Thyroid gland (tissue), 4 donors: ENCODE results near the gene RAMP3. TPM values are rescaled to one million over a fixed set of nuclear protein-coding genes. Genes with fewer than 3 reads are reported as not detected.

ENCODE experiments used
- DNase-seq, 2 donors: peaks; one replicate each; pipeline ENCODE4 v3.0.0-alpha.2; 2019
- H3K27ac ChIP-seq, 3 donors: fragments of 200-600 bp; sonication (generic); 1 replicate in 2 of 3; 2 replicates in 1 of 3; pipeline ENCODE4 v1.5.1; 2016 to 2019; ENCODE audit warnings: mild to moderate bottlenecking in 1 of 3, moderate library complexity in 1 of 3
- H3K27me3 ChIP-seq: fragments of 200-600 bp; sonication (generic); one replicate; pipeline ENCODE4 v1.5.1; 2019
- H3K36me3 ChIP-seq, 2 donors: fragments of 200-600 bp; sonication (generic); one replicate each; pipeline ENCODE4 v1.5.1; 2016 to 2019
- H3K4me1 ChIP-seq, 2 donors: fragments of 200-600 bp; sonication (generic); one replicate each; pipeline ENCODE4 v1.5.1; 2017 to 2019
- H3K4me3 ChIP-seq, 3 donors: fragments of 200-600 bp; sonication (generic); replicated peaks in 1 of 3; 1 replicate in 2 of 3; 2 replicates in 1 of 3; pipeline ENCODE4 v1.5.1; 2016; ENCODE audit warnings: mild to moderate bottlenecking in 1 of 3
- H3K9me3 ChIP-seq: fragments of 200-600 bp; sonication (generic); one replicate; pipeline ENCODE4 v1.5.1; 2017
- CTCF ChIP-seq, 6 experiments: fragments of 200-600 bp in 3 of 6; fragments of 450-650 bp in 3 of 6; sonication (generic) in 3 of 6; IDR thresholded peaks; one replicate each; pipeline ENCODE4 v1.5.1; 2016 to 2019; ENCODE audit warnings: antibody characterized with exemption in 6 of 6, mild to moderate bottlenecking in 2 of 6, inconsistent platforms in 1 of 6, moderate library complexity in 1 of 6
- POLR2A ChIP-seq, 2 donors: fragments of 450-650 bp; IDR thresholded peaks; one replicate each; pipeline ENCODE4 v1.6.1; 2017; ENCODE audit warnings: antibody characterized with exemption in 2 of 2, mild to moderate bottlenecking in 2 of 2, moderate library complexity in 1 of 2
- WGBS, 2 donors: methylation state at CpG; one replicate each; pipeline ENCODE4 v1.1.5; 2017; 5-methylcytosine and 5-hydroxymethylcytosine counted together
- intact Hi-C: fragments of 100-400 bp; cut with DNase I; formaldehyde crosslinking; loops from one replicate; pipeline ENCODE4 v1.15.1; 2023
- total RNA-seq, 4 donors: library from RNA; depleted of rRNA; stranded (reverse); fragments of >200 nt; gene quantifications; one replicate each; pipeline ENCODE4 v1.2.3, GENCODE V29; 2016

RAMP3 gene
- total RNA-seq, 4 donors from 2014 or later = 40.1 to 145 (median 73.1) TPM

- no peak for TF ChIP-seq POLR2A (IDR thresholded peaks at IDR 0.05)
- no peak for TF ChIP-seq CTCF (IDR thresholded peaks at IDR 0.05)
- H3K36me3 ChIP-seq = no peaks in the 10 kb centered on the region
- DNase-seq = no peak
- no peaks in the 10 kb centered on the region for H3K27me3 ChIP-seq
- no peaks in the 10 kb centered on the region for H3K9me3 ChIP-seq
- 72 to 78% methylated on average over 6 of the region's 6 CpGs for WGBS, 2 donors
- H3K27ac ChIP-seq = no peak overlapping the region
- H3K4me3 ChIP-seq = no peak overlapping the region
- no peaks in the 10 kb centered on the region for H3K4me1 ChIP-seq
- intact Hi-C loops = no loop called here
Measured at GRCh38 chr7:45126201-45126600, 31.4 kb upstream of the RAMP3 start.

GRCh38 chr7:45126920-45127319 lies 30.7 kb upstream of the RAMP3 start:
- no peaks in the 10 kb centered on the region for H3K27me3 ChIP-seq
- no peak for DNase-seq
- H3K27ac ChIP-seq = no peak overlapping the region
- no peaks in the 10 kb centered on the region for H3K9me3 ChIP-seq
- 72 to 84% methylated on average over 6 of the region's 6 CpGs for WGBS, 2 donors
- H3K4me1 ChIP-seq = no peaks in the 10 kb centered on the region
- intact Hi-C loops = no loop called here
- no peak overlapping the region for H3K4me3 ChIP-seq
- H3K36me3 ChIP-seq = no peaks in the 10 kb centered on the region
- no peak for TF ChIP-seq CTCF (IDR thresholded peaks at IDR 0.05)
- TF ChIP-seq POLR2A (IDR thresholded peaks at IDR 0.05) = no peak

- Histone ChIP-seq H3K27ac (no peak overlapping the region), H3K4me1 (no peaks in the 10 kb centered on the region), H3K27me3 (no peaks in the 10 kb centered on the region), H3K36me3 (no peaks in the 10 kb centered on the region), H3K4me3 (no peak overlapping the region), H3K9me3 (no peaks in the 10 kb centered on the region)
- DNase-seq = no peak
- WGBS, 2 donors = 77 to 83% methylated on average over 15 of the region's 15 CpGs
- TF ChIP-seq CTCF (IDR thresholded peaks at IDR 0.05) = no peak
- no peak for TF ChIP-seq POLR2A (IDR thresholded peaks at IDR 0.05)
- intact Hi-C loops = no loop called here
Measured at GRCh38 chr7:45129181-45129800, 28.3 kb upstream of the RAMP3 start.

GRCh38 chr7:45129906-45130305 lies 27.7 kb upstream of the RAMP3 start:
- intact Hi-C loops = loop anchor here (10.0 kb wide), 2 partner anchors 205 to 565 kb away; no protein-coding TSS in a partner anchor
- Histone ChIP-seq H3K27me3 (no peaks in the 10 kb centered on the region), H3K4me3 (no peak overlapping the region), H3K36me3 (no peaks in the 10 kb centered on the region), H3K27ac (no peak overlapping the region), H3K9me3 (no peaks in the 10 kb centered on the region), H3K4me1 (no peaks in the 10 kb centered on the region)
- no peak for DNase-seq
- 73 to 78% methylated on average over 12 of the region's 12 CpGs for WGBS, 2 donors
- TF ChIP-seq POLR2A (IDR thresholded peaks at IDR 0.05) = no peak
- no peak for TF ChIP-seq CTCF (IDR thresholded peaks at IDR 0.05)

- Histone ChIP-seq H3K4me3 (no peak overlapping the region), H3K4me1 (no peaks in the 10 kb centered on the region), H3K9me3 (no peaks in the 10 kb centered on the region), H3K27me3 (no peaks in the 10 kb centered on the region), H3K36me3 (no peaks in the 10 kb centered on the region), H3K27ac (no peak overlapping the region)
- TF ChIP-seq CTCF (IDR thresholded peaks at IDR 0.05) (no peak), POLR2A (IDR thresholded peaks at IDR 0.05) (no peak)
- intact Hi-C loops = loop anchor here (10.0 kb wide), 2 partner anchors 206 to 566 kb away; no protein-coding TSS in a partner anchor
- DNase-seq = no peak
- WGBS, 2 donors = 68 to 74% methylated on average over 9 of the region's 9 CpGs
Measured at GRCh38 chr7:45130910-45131309, 26.7 kb upstream of the RAMP3 start.
